Measurements from ENCODE around the gene RETREG1. TPM values are rescaled to one million over a fixed set of nuclear protein-coding genes. Genes with fewer than 3 reads are reported as not detected.
"Not testable (repeated sequence)": the region's sequence is repeated elsewhere in the genome, so short reads cannot be mapped to it uniquely, and the experiment has no call there.

Gene RETREG1
- total and polyA plus RNA-seq, 2 donors (not counting 3 experiments of a cell fraction or from before 2014, with no cell fraction given), result 0.46 TPM; not detected in 1

- no TSS peak for BruUV-seq (replicated peaks)
- dilution Hi-C loops (cut with MboI; ENCODE audit: extremely low pct_ligation_motif_present, low sequenced_read_pairs) (no loop called here), intact Hi-C loops (cut with micrococcal nuclease) (no loop called here)
- Histone ChIP-seq H3K9ac (replicated peaks; ENCODE audit: extremely low read depth, insufficient read depth, low read length) (no peak overlapping the region), H3K27me3 (ENCODE audit: control insufficient read depth in 2 of 2, insufficient read depth in 2 of 2, low read length in 2 of 2) (peaks cover 0 to 7% of the 10 kb centered on the region in 2 experiments), H3K4me1 (ENCODE audit: control insufficient read depth, extremely low read depth, insufficient read depth, low read length) (no peaks in the 10 kb centered on the region), H3K79me2 (ENCODE audit: control insufficient read depth, insufficient read depth, low read length) (no peaks in the 10 kb centered on the region), H3K4me3 (replicated peaks in 1 of 3; ENCODE audit: insufficient read depth in 1 of 3, low read depth in 1 of 3, low read length in 3 of 3) (no peak overlapping the region), H3K9me1 (replicated peaks; ENCODE audit: control insufficient read depth, extremely low read depth, insufficient read depth, low read length) (no peaks in the 10 kb centered on the region), H3K4me2 (ENCODE audit: insufficient read depth, low read length) (no peak overlapping the region), H4K20me1 (replicated peaks; ENCODE audit: control insufficient read depth, extremely low read depth, insufficient read depth, low read length) (no peaks in the 10 kb centered on the region), H3K36me3 (ENCODE audit: control insufficient read depth in 2 of 2, extremely low read depth in 1 of 2, insufficient read depth in 2 of 2, low read length in 2 of 2) (no peaks in the 10 kb centered on the region), H3K27ac (ENCODE audit: insufficient read depth, low read depth, low read length) (no peak overlapping the region), H3K9me3 (replicated peaks; ENCODE audit: control insufficient read depth, insufficient read depth, low read length) (no peaks in the 10 kb centered on the region), H2AFZ (ENCODE audit: low read depth, low read length) (no peak overlapping the region)
- POLR2A ChIA-PET, result no interaction called here
- FAIRE-seq, result no peak
- DNase-seq (ENCODE audit: low read depth, low spot score), result peak; percentile 11
- TF ChIP-seq POLR2AphosphoS5 (IDR thresholded peaks at IDR 0.05; ENCODE audit: insufficient read depth, low read depth, low read length) (no peak), CTCF (IDR thresholded peaks at IDR 0.05; ENCODE audit: extremely low read depth in 1 of 2, insufficient read depth in 1 of 2, low read depth in 1 of 2, low read length in 2 of 2) (no peak), FOS (IDR thresholded peaks at IDR 0.05; ENCODE audit: borderline replicate concordance, insufficient read depth, low read length) (no peak), JUN (IDR thresholded peaks at IDR 0.05; ENCODE audit: borderline replicate concordance, insufficient read depth, insufficient read length, low read depth) (no peak), EZH2 (IDR thresholded peaks at IDR 0.05; ENCODE audit: borderline replicate concordance, low read depth, low read length, severe bottlenecking) (no peak), GATA2 (IDR thresholded peaks at IDR 0.05; ENCODE audit: insufficient read depth, insufficient read length, low read depth, low read length) (no peak), MYC (IDR thresholded peaks at IDR 0.05; ENCODE audit: low read depth, low read length) (no peak), POLR2A (IDR thresholded peaks at IDR 0.05; ENCODE audit: low read depth, low read length) (no peak), MAX (IDR thresholded peaks at IDR 0.05; ENCODE audit: insufficient read depth, insufficient read length) (no peak)
- CTCF ChIA-PET, result interaction anchor here (0.6 to 2.0 kb wide), 10 partner anchors 9 to 1877 kb away, joined by 3 to 13 read pairs (median 4); no protein-coding TSS in a partner anchor
Measured at GRCh38 chr5:16437977-16438376, 178.8 kb downstream of the RETREG1 start.

GRCh38 chr5:16436065-16436682, 180.6 kb downstream of the RETREG1 start:
- H2AFZ ChIP-seq (ENCODE audit: low read depth, low read length); CTCF ChIA-PET; H3K4me1 ChIP-seq (ENCODE audit: control insufficient read depth, extremely low read depth, insufficient read depth, low read length); H3K36me3 ChIP-seq (ENCODE audit: control insufficient read depth in 2 of 2, extremely low read depth in 1 of 2, insufficient read depth in 2 of 2, low read length in 2 of 2); intact Hi-C loops (cut with micrococcal nuclease); H3K9me3 ChIP-seq (replicated peaks; ENCODE audit: control insufficient read depth, insufficient read depth, low read length); H3K9me1 ChIP-seq (replicated peaks; ENCODE audit: control insufficient read depth, extremely low read depth, insufficient read depth, low read length); H3K4me3 ChIP-seq (replicated peaks in 1 of 3; ENCODE audit: insufficient read depth in 1 of 3, low read depth in 1 of 3, low read length in 3 of 3); DNase-seq (ENCODE audit: low read depth, low spot score); BruUV-seq (replicated peaks); dilution Hi-C loops (cut with MboI; ENCODE audit: extremely low pct_ligation_motif_present, low sequenced_read_pairs); H3K4me2 ChIP-seq (ENCODE audit: insufficient read depth, low read length); H3K9ac ChIP-seq (replicated peaks; ENCODE audit: extremely low read depth, insufficient read depth, low read length); H3K27ac ChIP-seq (ENCODE audit: insufficient read depth, low read depth, low read length); POLR2A ChIA-PET; FAIRE-seq; H3K79me2 ChIP-seq (ENCODE audit: control insufficient read depth, insufficient read depth, low read length); H4K20me1 ChIP-seq (replicated peaks; ENCODE audit: control insufficient read depth, extremely low read depth, insufficient read depth, low read length): not testable (repeated sequence)
- H3K27me3 ChIP-seq (ENCODE audit: control insufficient read depth in 2 of 2, insufficient read depth in 2 of 2, low read length in 2 of 2), result peaks cover 0 to 10% of the 10 kb centered on the region in 2 experiments
